Esophagus squamous epithelium (tissue), 4 donors: ENCODE results near the gene SRRT.

Experiments
- POLR2A ChIP-seq, 4 donors: fragments of 450-650 bp; IDR thresholded peaks; one replicate each; pipeline ENCODE4 v1.6.1; 2017; ENCODE audit warnings: antibody characterized with exemption in 4 of 4, mild to moderate bottlenecking in 4 of 4, moderate library complexity in 3 of 4
- TF ChIP-seq, protein P1 (sequence below), 6 experiments: fragments of 450-650 bp in 4 of 6; fragments of 200-600 bp in 2 of 6; sonication (generic) in 2 of 6; IDR thresholded peaks; one replicate each; pipeline ENCODE4 v1.5.1; 2016 to 2019; ENCODE audit warnings: antibody characterized with exemption in 6 of 6, mild to moderate bottlenecking in 4 of 6, moderate library complexity in 4 of 6

DNA sequence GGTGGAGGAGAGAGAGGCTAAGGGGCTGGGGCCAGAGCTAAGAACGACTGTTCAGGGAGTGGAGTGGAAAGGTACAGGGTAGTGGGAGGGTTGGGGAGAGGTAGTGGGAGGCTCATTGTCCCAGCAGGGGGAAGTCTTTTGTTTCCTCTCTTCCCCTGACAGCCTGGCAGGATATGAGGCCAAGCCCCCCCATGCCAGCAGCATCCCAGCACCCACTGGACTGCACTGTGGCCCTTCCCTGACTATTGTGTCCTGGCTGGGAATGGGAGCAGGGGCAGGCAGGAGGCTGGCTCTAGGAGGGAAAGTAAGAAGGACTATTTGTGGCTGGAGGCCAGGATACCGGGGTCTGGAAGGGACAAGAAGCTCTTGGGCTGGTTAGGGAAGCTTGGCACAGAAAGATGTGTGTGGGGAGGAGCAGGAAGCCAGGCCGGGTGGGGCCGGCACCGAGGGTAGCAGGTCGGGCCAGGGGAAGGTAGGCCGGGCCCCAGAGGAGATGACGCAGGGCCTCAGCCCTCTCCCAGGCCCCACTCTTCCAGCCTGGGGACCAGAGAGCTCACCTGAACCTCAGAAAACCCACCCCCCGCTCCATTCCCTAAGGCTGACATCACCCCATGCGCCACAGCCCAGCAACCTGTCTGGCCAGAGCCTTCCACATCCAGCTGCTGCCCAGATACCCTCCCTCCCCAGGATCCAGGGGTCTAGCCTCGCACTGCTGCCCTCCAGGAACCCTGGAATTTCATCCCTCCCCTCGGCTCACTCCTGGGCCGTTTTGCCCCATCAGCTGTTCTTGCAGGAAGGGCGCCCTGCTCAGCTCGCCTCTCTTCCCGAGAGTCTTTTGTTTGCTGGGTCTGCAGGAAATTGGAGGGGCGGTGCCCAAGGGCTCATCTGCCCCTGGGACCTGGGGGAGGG, 38.7 kb upstream of the SRRT start:
- TF ChIP-seq POLR2A (IDR thresholded peaks at IDR 0.05): no peak
- TF ChIP-seq, protein P1, sequence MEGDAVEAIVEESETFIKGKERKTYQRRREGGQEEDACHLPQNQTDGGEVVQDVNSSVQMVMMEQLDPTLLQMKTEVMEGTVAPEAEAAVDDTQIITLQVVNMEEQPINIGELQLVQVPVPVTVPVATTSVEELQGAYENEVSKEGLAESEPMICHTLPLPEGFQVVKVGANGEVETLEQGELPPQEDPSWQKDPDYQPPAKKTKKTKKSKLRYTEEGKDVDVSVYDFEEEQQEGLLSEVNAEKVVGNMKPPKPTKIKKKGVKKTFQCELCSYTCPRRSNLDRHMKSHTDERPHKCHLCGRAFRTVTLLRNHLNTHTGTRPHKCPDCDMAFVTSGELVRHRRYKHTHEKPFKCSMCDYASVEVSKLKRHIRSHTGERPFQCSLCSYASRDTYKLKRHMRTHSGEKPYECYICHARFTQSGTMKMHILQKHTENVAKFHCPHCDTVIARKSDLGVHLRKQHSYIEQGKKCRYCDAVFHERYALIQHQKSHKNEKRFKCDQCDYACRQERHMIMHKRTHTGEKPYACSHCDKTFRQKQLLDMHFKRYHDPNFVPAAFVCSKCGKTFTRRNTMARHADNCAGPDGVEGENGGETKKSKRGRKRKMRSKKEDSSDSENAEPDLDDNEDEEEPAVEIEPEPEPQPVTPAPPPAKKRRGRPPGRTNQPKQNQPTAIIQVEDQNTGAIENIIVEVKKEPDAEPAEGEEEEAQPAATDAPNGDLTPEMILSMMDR (IDR thresholded peaks at IDR 0.05): no peak
